HG03565 (cell line): Measurements from ENCODE around the gene ESRRG.
A peak's percentile ranks its signal among the peaks of the same experiment; 100 is the strongest.
"Not testable (repeated sequence)": the region's sequence is repeated elsewhere in the genome, so short reads cannot be mapped to it uniquely, and the experiment has no call there.

Source experiments
- ATAC-seq: cut with Tn5 transposase; IDR thresholded peaks from one replicate; pipeline ENCODE4 v1.9.1; 2021; ENCODE audit warnings: mild to moderate bottlenecking, moderate library complexity; ENCODE audit not compliant: unreplicated experiment

The ESRRG gene

DNA sequence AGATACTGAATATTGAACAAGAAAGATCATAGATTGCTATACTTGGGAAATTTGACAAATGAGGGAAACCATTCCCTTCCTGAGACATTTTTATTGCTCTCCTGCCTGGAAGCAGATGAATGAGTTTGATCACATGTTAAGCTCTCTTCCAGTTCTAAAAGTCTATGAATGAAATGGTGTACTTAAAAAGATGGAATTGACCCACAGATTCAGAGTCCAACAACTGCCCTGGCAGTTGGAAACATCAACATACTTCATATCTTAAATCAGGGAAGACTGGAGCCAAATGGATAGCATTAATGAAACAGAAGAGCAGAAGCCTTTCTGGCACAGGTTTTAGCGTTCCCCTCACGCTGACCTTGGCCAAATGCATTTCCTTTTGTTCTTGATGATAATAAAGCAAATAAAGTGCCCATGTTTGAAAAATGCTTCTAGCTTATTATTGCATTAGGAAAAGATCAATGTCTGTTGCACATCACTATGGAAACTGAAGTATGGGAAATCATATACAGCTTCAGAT, 142.6 kb downstream of the ESRRG start:
- ATAC-seq: no peak

GRCh38 chr1:216576234-216576937, 146.8 kb downstream of the ESRRG start:
- no peak for ATAC-seq

- peak; percentile 39 for ATAC-seq
Measured at GRCh38 chr1:216566641-216567205, 156.5 kb downstream of the ESRRG start.

- no peak for ATAC-seq
Measured at GRCh38 chr1:216563087-216563486, 160.1 kb downstream of the ESRRG start.

DNA sequence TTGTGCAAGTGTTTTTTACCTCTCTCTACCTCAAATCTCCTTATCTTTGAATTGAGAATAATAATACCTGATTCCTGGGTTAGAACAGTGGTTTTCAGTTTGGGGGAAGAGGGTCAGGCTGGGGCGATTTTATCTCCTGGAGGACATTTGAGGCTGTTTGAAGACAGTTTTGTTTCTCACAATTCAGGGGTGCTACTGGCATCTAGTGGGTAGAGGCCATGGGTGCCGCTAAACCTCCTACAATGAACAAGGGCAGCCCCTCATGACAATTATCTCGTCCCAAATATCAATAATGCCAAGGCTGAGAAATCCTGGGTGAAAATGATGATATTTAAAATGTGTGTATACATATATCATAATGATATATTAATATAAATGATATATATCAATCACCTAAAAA, 160.8 kb downstream of the ESRRG start:
- ATAC-seq: no peak

- no peak for ATAC-seq
Measured at GRCh38 chr1:216560527-216560926, 162.7 kb downstream of the ESRRG start.

GRCh38 chr1:216559359-216559758, 163.9 kb downstream of the ESRRG start:
- no peak for ATAC-seq

- ATAC-seq: no peak
Measured at GRCh38 chr1:216555653-216556052, 167.6 kb downstream of the ESRRG start.

DNA sequence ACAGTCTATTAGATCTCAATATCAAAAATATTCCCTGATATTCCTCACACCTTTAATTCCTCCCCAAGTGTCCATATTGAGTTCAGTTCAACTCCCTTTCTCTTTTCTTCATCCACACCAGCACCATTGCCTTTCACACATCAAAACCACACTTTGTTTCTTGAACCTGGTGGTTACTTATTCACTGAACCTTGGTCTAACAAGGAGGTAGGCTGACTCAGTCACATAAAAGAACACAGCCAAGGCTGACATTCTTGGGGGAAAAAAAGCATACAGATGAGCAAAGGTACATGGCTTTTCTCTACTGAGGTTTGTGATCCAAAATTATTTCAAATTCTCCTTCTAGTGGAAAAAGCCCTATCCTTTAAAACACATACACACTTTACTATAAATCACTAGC, 168.3 kb downstream of the ESRRG start:
- no peak for ATAC-seq

DNA sequence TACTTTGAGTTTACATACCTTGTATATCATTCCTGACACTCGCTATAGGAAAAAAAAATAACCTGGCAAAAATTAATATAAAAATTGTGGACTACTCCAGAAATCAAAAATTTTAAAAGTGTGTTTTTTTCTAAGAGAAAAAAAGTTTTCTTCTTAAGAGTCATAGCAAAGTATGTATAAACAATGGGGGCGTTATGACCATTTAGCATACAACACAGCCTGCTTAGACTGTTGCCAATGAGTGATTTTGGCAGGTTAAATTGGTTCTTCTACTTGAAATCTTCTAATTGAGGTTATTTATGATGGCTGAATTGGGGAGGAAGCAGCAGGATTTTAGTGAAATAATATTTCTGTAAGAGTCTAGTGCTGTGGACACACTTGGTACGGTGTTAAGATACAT, 169.5 kb downstream of the ESRRG start:
- ATAC-seq: no peak

- ATAC-seq: no peak
Measured at GRCh38 chr1:216553040-216553439, 170.2 kb downstream of the ESRRG start.

DNA sequence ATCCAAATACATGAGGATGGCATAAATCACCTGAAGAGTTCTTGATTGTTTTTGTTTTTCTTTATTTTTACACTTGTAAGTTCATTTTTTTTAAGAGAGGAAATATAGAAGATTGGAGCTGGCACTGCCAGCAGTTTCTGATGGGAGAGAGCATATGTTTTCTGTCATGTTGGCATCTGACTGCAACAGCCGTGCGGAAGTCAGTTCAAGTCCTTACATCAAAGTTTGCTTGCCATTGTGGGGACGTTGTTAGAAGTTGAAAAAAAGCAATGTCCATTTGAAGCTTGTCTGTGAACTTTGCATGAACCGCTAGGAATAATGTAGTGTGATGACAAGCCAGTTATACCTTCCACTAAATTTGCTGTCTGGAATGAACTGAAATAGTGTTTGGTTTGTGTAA, 173.4 kb downstream of the ESRRG start:
- no peak for ATAC-seq

- no peak for ATAC-seq
Measured at GRCh38 chr1:216542741-216543140, 180.5 kb downstream of the ESRRG start.

GRCh38 chr1:216542263-216542662, 181.0 kb downstream of the ESRRG start:
- no peak for ATAC-seq

GRCh38 chr1:216535751-216536150, 187.5 kb downstream of the ESRRG start:
- no peak for ATAC-seq

- no peak for ATAC-seq
Measured at GRCh38 chr1:216535059-216535458, 188.2 kb downstream of the ESRRG start.

- no peak for ATAC-seq
Measured at GRCh38 chr1:216533776-216534175, 189.5 kb downstream of the ESRRG start.

- ATAC-seq: no peak
Measured at GRCh38 chr1:216532251-216532798, 190.9 kb downstream of the ESRRG start.

DNA sequence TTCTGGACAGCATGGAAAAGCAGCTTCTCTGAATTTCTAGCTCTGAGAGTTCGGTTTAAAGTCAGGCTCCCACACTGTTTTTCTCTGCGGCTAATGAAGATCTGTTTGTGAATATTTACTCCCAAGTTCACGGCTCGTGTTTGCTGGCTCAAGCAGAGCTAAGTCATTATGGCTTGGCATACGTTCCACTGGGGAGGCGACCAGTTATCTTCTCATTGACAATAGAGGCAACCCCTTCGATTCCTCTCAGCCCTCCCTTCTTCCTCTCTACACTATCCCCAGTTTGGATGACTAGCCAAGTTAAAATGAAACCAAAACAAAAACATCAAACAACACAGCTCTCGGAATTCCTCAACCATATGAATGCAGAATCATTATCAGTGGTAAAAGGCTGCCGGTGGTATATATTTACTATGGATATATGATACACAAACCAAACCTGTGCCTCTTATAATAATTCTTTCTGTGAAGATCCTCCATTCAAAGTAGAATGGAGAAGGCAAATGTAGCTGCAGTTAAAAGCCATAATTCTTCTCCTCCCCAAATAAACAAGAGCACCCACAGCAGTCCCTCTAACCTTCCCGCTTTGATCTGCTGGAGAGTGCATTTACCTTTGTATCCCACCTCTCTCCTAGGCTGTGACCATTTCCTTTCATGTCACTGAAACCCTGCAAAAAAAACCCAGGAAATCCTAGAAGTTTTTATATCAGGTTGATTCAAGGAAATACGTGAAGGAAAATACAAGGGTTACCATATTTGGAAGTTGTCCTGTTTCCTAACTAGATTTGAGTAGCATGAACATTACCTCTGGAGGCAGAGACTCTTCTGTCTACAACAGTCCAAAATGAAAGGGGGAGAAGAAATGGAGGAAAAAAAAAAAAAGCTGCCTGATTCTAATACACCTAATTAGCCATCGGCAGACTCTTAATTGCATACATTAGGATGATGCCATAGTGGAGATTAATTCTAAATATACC, 191.7 kb downstream of the ESRRG start:
- ATAC-seq: peak; percentile 60

- ATAC-seq: not testable (repeated sequence)
Measured at GRCh38 chr1:216529851-216530250, 193.4 kb downstream of the ESRRG start.

DNA sequence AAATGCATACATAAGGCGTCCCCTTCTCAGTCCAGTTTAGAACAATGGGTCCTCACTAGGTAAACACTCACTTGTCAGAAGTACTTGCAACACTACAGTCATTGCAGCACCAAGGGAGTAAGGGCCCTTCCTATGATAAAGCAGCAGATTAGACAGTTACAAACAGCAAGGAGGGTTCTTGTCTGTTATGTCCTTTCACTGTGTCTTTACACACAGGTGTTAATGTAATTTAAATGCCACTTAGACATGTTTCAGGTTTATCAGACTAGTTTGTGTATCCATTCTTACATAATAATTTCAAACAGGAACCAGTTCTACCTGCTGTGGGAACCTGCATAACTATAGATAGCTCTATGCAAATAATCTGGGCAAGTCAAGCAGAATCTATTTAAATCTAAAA, 194.4 kb downstream of the ESRRG start:
- ATAC-seq: peak; percentile 89
